ENCODE results near the gene BMP7. TPM values are rescaled to one million over a fixed set of nuclear protein-coding genes. Genes with fewer than 3 reads are reported as not detected.
A peak's percentile ranks its signal among the peaks of the same experiment; 100 is the strongest.

BMP7 gene
- total RNA-seq (not detected), polyA plus RNA-seq (not detected)

- CTCF ChIA-PET, result no interaction called here
- H3K4me1 Mint-ChIP-seq, result peaks cover 0 to 9% (median 0%) of the 10 kb centered on the region in 3 donors
These were observed at the start of gene BMP7 for GRCh38 chr20:57266291-57267157. BMP7 (minus strand) TSS chr20:57266641; CDS start chr20:57266122, 519 bp downstream.

GRCh38 chr20:57315976-57316480 lies 49.6 kb upstream of the BMP7 start:
- Mint-ChIP-seq H3K27me3 (peaks cover 15 to 36% of the 10 kb centered on the region in 2 donors), H3K4me1 (no peaks in the 10 kb centered on the region), H3K9me3 (no peaks in the 10 kb centered on the region), H3K27ac (no peak overlapping the region), H3K4me3 (no peak overlapping the region), H3K36me3 (no peaks in the 10 kb centered on the region)
- no peak for DNase-seq
- Histone ChIP-seq H3K9me3 (ENCODE audit: low read length) (no peaks in the 10 kb centered on the region), H3K27ac (ENCODE audit: low read depth, low read length) (no peak overlapping the region), H3K36me3 (ENCODE audit: insufficient read depth, low read length) (no peaks in the 10 kb centered on the region), H3K27me3 (ENCODE audit: insufficient read depth, low read length, poor library complexity, severe bottlenecking) (peaks cover 4% of the 10 kb centered on the region), H3K4me1 (ENCODE audit: insufficient read depth, low read length) (no peaks in the 10 kb centered on the region), H3K4me3 (ENCODE audit: low read length) (no peak overlapping the region)
- POLR2A ChIA-PET, result no interaction called here
- CTCF ChIA-PET, result no interaction called here

More at GRCh38 chr20:57266291-57267157, at the start of gene BMP7:
- H3K4me3 Mint-ChIP-seq, result no peak within 1 kb of the TSS
- H3K4me1 ChIP-seq (ENCODE audit: insufficient read depth, low read length), result no peaks in the 10 kb centered on the region
- peaks cover 15% of the 10 kb centered on the region for H3K27me3 ChIP-seq (ENCODE audit: insufficient read depth, low read length, poor library complexity, severe bottlenecking)
- no peak for DNase-seq
- H3K27ac ChIP-seq (ENCODE audit: low read depth, low read length), result no peak within 1 kb of the TSS
- no peaks in the 10 kb centered on the region for H3K36me3 ChIP-seq (ENCODE audit: insufficient read depth, low read length)
- no peaks in the 10 kb centered on the region for H3K9me3 Mint-ChIP-seq
- no peaks in the 10 kb centered on the region for H3K36me3 Mint-ChIP-seq
- H3K27ac Mint-ChIP-seq, result peak within 1 kb of the TSS in 1 of 8 donors; percentile 34
- POLR2A ChIA-PET, result no interaction called here
- peaks cover 23 to 53% of the 10 kb centered on the region in 2 donors for H3K27me3 Mint-ChIP-seq
- H3K4me3 ChIP-seq (ENCODE audit: low read length), result no peak within 1 kb of the TSS
- H3K9me3 ChIP-seq (ENCODE audit: low read length), result no peaks in the 10 kb centered on the region

GRCh38 chr20:57315083-57315975 lies 48.9 kb upstream of the BMP7 start:
- H3K4me3 Mint-ChIP-seq, result no peak overlapping the region
- Histone ChIP-seq H3K27me3 (ENCODE audit: insufficient read depth, low read length, poor library complexity, severe bottlenecking) (peaks cover 4% of the 10 kb centered on the region), H3K9me3 (ENCODE audit: low read length) (no peaks in the 10 kb centered on the region), H3K27ac (ENCODE audit: low read depth, low read length) (no peak overlapping the region), H3K4me1 (ENCODE audit: insufficient read depth, low read length) (no peaks in the 10 kb centered on the region), H3K36me3 (ENCODE audit: insufficient read depth, low read length) (no peaks in the 10 kb centered on the region), H3K4me3 (ENCODE audit: low read length) (no peak overlapping the region)
- no peaks in the 10 kb centered on the region for H3K36me3 Mint-ChIP-seq
- H3K9me3 Mint-ChIP-seq, result no peaks in the 10 kb centered on the region
- peak overlapping the region in 1 of 8 donors; percentile 19 for H3K27ac Mint-ChIP-seq
- ChIA-PET POLR2A (no interaction called here), CTCF (no interaction called here)
- no peak for DNase-seq
- H3K4me1 Mint-ChIP-seq, result no peaks in the 10 kb centered on the region
- peaks cover 15 to 34% of the 10 kb centered on the region in 2 donors for H3K27me3 Mint-ChIP-seq

- CTCF ChIA-PET, result no interaction called here
- peaks cover 8% of the 10 kb centered on the region for H3K27me3 ChIP-seq (ENCODE audit: insufficient read depth, low read length, poor library complexity, severe bottlenecking)
These were observed 47.5 kb upstream of the BMP7 start for GRCh38 chr20:57313951-57314350.

DNA sequence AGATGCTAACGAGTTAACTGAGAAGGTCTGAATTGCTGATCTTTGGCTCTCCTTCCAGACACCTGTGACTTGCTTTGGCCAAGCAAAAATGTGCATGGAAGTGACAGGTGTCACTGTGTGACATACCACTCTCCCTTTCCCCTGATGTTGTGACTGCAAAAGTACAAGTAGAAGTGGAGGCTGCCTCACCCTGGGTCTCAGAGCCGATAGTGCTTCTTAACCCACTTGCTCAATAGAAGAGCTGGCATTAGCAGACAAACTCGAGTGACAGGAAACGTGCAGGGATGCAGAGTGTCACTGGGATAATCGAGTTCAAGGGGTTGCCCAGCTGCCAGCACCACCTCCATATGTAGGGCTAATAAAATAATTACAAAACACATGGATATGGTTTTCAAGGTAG lies 46.8 kb upstream of the BMP7 start:
- CTCF ChIA-PET, result no interaction called here
- H3K27me3 Mint-ChIP-seq, result peaks cover 11 to 25% of the 10 kb centered on the region in 2 donors

More at GRCh38 chr20:57313951-57314350, 47.5 kb upstream of the BMP7 start:
- Histone ChIP-seq H3K27ac (ENCODE audit: low read depth, low read length) (no peak overlapping the region), H3K4me1 (ENCODE audit: insufficient read depth, low read length) (no peaks in the 10 kb centered on the region), H3K36me3 (ENCODE audit: insufficient read depth, low read length) (no peaks in the 10 kb centered on the region), H3K4me3 (ENCODE audit: low read length) (no peak overlapping the region), H3K9me3 (ENCODE audit: low read length) (no peaks in the 10 kb centered on the region)
- H3K9me3 Mint-ChIP-seq, result no peaks in the 10 kb centered on the region
- H3K27ac Mint-ChIP-seq, result no peak overlapping the region
- H3K4me3 Mint-ChIP-seq, result no peak overlapping the region
- no peak for DNase-seq
- no peaks in the 10 kb centered on the region for H3K4me1 Mint-ChIP-seq
- no peaks in the 10 kb centered on the region for H3K36me3 Mint-ChIP-seq
- H3K27me3 Mint-ChIP-seq, result peaks cover 16 to 30% of the 10 kb centered on the region in 2 donors
- POLR2A ChIA-PET, result no interaction called here

GRCh38 chr20:57312138-57312537 lies 45.7 kb upstream of the BMP7 start:
- H3K36me3 Mint-ChIP-seq, result no peaks in the 10 kb centered on the region
- no peak overlapping the region for H3K4me3 Mint-ChIP-seq
- CTCF ChIA-PET, result no interaction called here
- Histone ChIP-seq H3K9me3 (ENCODE audit: low read length) (no peaks in the 10 kb centered on the region), H3K36me3 (ENCODE audit: insufficient read depth, low read length) (no peaks in the 10 kb centered on the region), H3K27me3 (ENCODE audit: insufficient read depth, low read length, poor library complexity, severe bottlenecking) (peaks cover 4% of the 10 kb centered on the region), H3K4me1 (ENCODE audit: insufficient read depth, low read length) (no peaks in the 10 kb centered on the region), H3K4me3 (ENCODE audit: low read length) (no peak overlapping the region), H3K27ac (ENCODE audit: low read depth, low read length) (no peak overlapping the region)
- no peak overlapping the region for H3K27ac Mint-ChIP-seq
- POLR2A ChIA-PET, result no interaction called here
- peaks cover 11 to 26% of the 10 kb centered on the region in 2 donors for H3K27me3 Mint-ChIP-seq
- DNase-seq, result no peak
- no peaks in the 10 kb centered on the region for H3K4me1 Mint-ChIP-seq
- H3K9me3 Mint-ChIP-seq, result no peaks in the 10 kb centered on the region

More for the DNA sequence above, 46.8 kb upstream of the BMP7 start:
- Histone ChIP-seq H3K27ac (ENCODE audit: low read depth, low read length) (no peak overlapping the region), H3K4me3 (ENCODE audit: low read length) (no peak overlapping the region), H3K4me1 (ENCODE audit: insufficient read depth, low read length) (no peaks in the 10 kb centered on the region), H3K9me3 (ENCODE audit: low read length) (no peaks in the 10 kb centered on the region), H3K27me3 (ENCODE audit: insufficient read depth, low read length, poor library complexity, severe bottlenecking) (peaks cover 4% of the 10 kb centered on the region), H3K36me3 (ENCODE audit: insufficient read depth, low read length) (no peaks in the 10 kb centered on the region)
- Mint-ChIP-seq H3K4me3 (no peak overlapping the region), H3K27ac (no peak overlapping the region), H3K9me3 (no peaks in the 10 kb centered on the region), H3K4me1 (no peaks in the 10 kb centered on the region), H3K36me3 (no peaks in the 10 kb centered on the region)
- POLR2A ChIA-PET, result no interaction called here
- DNase-seq, result no peak

DNA sequence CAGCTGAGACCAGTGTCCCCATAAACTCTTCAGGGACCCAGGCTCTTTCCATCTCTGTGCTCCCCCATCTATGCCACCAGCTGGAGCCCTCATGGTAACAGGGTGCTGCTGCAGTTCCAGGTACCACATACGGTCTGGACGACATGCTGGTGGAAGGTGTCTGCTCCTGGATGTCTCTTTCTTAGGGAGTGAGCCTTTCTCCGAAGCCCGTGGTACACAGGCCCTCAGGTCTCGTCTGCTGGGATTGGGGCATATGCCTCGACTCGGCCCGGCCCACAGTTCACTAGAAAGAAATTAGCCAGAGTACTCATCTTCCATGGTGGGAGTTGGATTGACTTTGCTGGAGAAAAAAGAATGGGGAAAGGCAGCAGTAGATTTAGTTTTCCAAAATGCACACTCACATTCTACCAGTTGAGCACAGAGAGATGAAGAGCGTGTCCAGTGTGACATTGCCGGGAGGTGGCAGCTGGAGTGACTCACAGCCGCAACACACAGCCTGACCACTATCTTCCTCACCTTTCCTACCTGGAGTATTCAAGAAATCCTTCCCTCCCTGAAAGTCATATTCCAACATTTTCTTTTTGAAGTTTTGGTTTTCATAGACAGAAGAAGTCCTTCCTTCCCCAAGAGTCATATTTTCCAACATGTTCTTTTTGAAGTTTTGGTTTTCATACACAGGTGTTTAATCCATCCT lies 44.5 kb upstream of the BMP7 start:
- Mint-ChIP-seq H3K27me3 (peaks cover 13 to 34% of the 10 kb centered on the region in 2 donors), H3K36me3 (no peaks in the 10 kb centered on the region), H3K9me3 (no peaks in the 10 kb centered on the region), H3K4me1 (no peaks in the 10 kb centered on the region), H3K27ac (no peak overlapping the region), H3K4me3 (no peak overlapping the region)
- H3K4me3 ChIP-seq (ENCODE audit: low read length), result no peak overlapping the region
- ChIA-PET CTCF (no interaction called here), POLR2A (no interaction called here)
- no peaks in the 10 kb centered on the region for H3K4me1 ChIP-seq (ENCODE audit: insufficient read depth, low read length)
- DNase-seq, result no peak
- H3K27ac ChIP-seq (ENCODE audit: low read depth, low read length), result no peak overlapping the region
- no peaks in the 10 kb centered on the region for H3K36me3 ChIP-seq (ENCODE audit: insufficient read depth, low read length)
- no peaks in the 10 kb centered on the region for H3K9me3 ChIP-seq (ENCODE audit: low read length)
- peaks cover 4% of the 10 kb centered on the region for H3K27me3 ChIP-seq (ENCODE audit: insufficient read depth, low read length, poor library complexity, severe bottlenecking)
